ENCODE data around the gene RNASE11. TPM values are rescaled to one million over a fixed set of nuclear protein-coding genes. Genes with fewer than 3 reads are reported as not detected.
A peak's percentile ranks its signal among the peaks of the same experiment; 100 is the strongest.

The RNASE11 gene
- total and polyA plus RNA-seq, 10 of the 15 experiments (the other 5 are each of a cell fraction or from before 2014, with no cell fraction given): not detected

GRCh38 chr14:20631023-20631879 lies 43.5 kb upstream of the RNASE11 start:
- peaks cover 7% of the 10 kb centered on the region; the same call in 1 of the 2 replicates for H3K4me1 ChIP-seq (ENCODE audit: control insufficient read depth, insufficient read depth, low read length)
- in situ Hi-C loops (cut with MboI): loop anchor here (5.0 kb wide), 1 partner anchor 51 kb away; the partner anchor contains the start of gene RNASE4
- H3K36me3 ChIP-seq (ENCODE audit: control insufficient read depth in 2 of 2, insufficient read depth in 2 of 2, low read length in 1 of 2): no peaks in the 10 kb centered on the region
- intact Hi-C loops (cut with micrococcal nuclease; ENCODE audit: unreplicated experiment): loop anchor here (1.0 kb wide), 2 partner anchors 18 to 52 kb away; no protein-coding TSS in a partner anchor
- H3K9ac ChIP-seq (ENCODE audit: control insufficient read depth, insufficient read depth, low read length): peak overlapping the region; percentile 62; the same call in 1 of the 2 replicates
- peaks cover 0 to 2% of the 10 kb centered on the region in 2 experiments; a peak in 2 of 4 replicates for H3K27me3 ChIP-seq (replicated peaks in 1 of 2; ENCODE audit: control insufficient read depth in 2 of 2, insufficient read depth in 2 of 2, low read length in 1 of 2)
- peak overlapping the region; percentile 33; the same call in 1 of the 2 replicates for H2AFZ ChIP-seq (ENCODE audit: control insufficient read depth, low read depth, low read length)
- ChIA-PET POLR2A (interaction anchor here (1.2 to 2.1 kb wide), 5 partner anchors 9 to 57 kb away, joined by 3 to 8 read pairs (median 5); no protein-coding TSS in a partner anchor), CTCF (interaction anchor here (0.6 to 3.7 kb wide), 20 partner anchors 10 to 303 kb away, joined by 3 to 19 read pairs (median 5); partner anchors contain the start of genes ANG, PARP2 and RNASE4), RAD21 (ENCODE audit: unreplicated experiment) (interaction anchor here (0.8 to 3.1 kb wide), 14 partner anchors 9 to 303 kb away, joined by 3 to 38 read pairs (median 4); partner anchors contain the start of genes PARP2 and RNASE4), SMC1A (ENCODE audit: uncharacterized antibody, unreplicated experiment) (interaction anchor here (0.7 to 5.2 kb wide), 16 partner anchors 9 to 303 kb away, joined by 3 to 49 read pairs (median 6); partner anchors contain the start of gene RNASE4)
- H3K4me3 ChIP-seq: peak overlapping the region; percentile 88
- H4K20me1 ChIP-seq (ENCODE audit: control insufficient read depth, insufficient read depth): no peaks in the 10 kb centered on the region
- H3K79me2 ChIP-seq (ENCODE audit: control insufficient read depth, insufficient read depth, low read length): no peaks in the 10 kb centered on the region
- no TSS peak for BruUV-seq (replicated peaks)
- peak overlapping the region; percentile 99 for H3K4me2 ChIP-seq (ENCODE audit: control insufficient read depth, insufficient read depth)
- DNase-seq (ENCODE audit: low read depth, low spot score) (no peak), ATAC-seq (peak; percentile 28), FAIRE-seq (no peak)
- no peak overlapping the region; the same call in 1 of the 2 replicates for H3K27ac ChIP-seq (ENCODE audit: control insufficient read depth, insufficient read depth)
- WGBS (ENCODE audit: insufficient coverage, insufficient replicate concordance, low lambda C conversion rate, missing lambda C conversion rate): 4% methylated on average over 19 of the region's 19 CpGs
- H3K9me3 ChIP-seq (replicated peaks; ENCODE audit: control insufficient read depth, insufficient read depth, low read length): no peaks in the 10 kb centered on the region
- TF ChIP-seq NFXL1 (IDR thresholded peaks at IDR 0.05; ENCODE audit: borderline replicate concordance) (no peak), ZBTB11 (CRISPR knock-in tag; IDR thresholded peaks at IDR 0.05) (no peak), ZNF24 (IDR thresholded peaks at IDR 0.05) (peak; percentile 98), ATF2 (IDR thresholded peaks at IDR 0.05; ENCODE audit: low read length) (peak; percentile 22; the same call in 1 of the 2 replicates), BACH1 (IDR thresholded peaks at IDR 0.05; ENCODE audit: borderline replicate concordance) (no peak), NFYA (IDR thresholded peaks at IDR 0.05; ENCODE audit: borderline replicate concordance, low read depth, low read length) (no peak), SMAD1 (IDR thresholded peaks at IDR 0.05; ENCODE audit: low read depth, partially characterized antibody) (no peak), ZBED1 (IDR thresholded peaks at IDR 0.05; ENCODE audit: borderline replicate concordance) (no peak), MYB (IDR thresholded peaks at IDR 0.05; ENCODE audit: borderline replicate concordance, low read depth, low read length) (no peak), NR2F1 (conservative IDR thresholded peaks at IDR 0.05) (peak; percentile 45; the same call in 1 of the 2 replicates), SKIL (IDR thresholded peaks at IDR 0.05; ENCODE audit: low read depth, poor library complexity, severe bottlenecking) (peak; percentile 79), SUPT20H (IDR thresholded peaks at IDR 0.05; ENCODE audit: borderline replicate concordance, control insufficient read depth, low read depth, low read length) (no peak), TCF3 (IDR thresholded peaks at IDR 0.05; ENCODE audit: borderline replicate concordance, insufficient read depth, low read depth, low read length) (no peak), CHD1 (IDR thresholded peaks at IDR 0.05; ENCODE audit: low read depth, low read length) (0 out of 2 replicates have a peak, but pooled peaks have one; percentile 51)
